Activated CD4-positive, CD25-positive, alpha-beta regulatory T cell treated with anti-CD3 and anti-CD28 coated beads, Interleukin-2, amount 50 U/mL, for 24 hours (primary cell): Measurements from ENCODE around the gene LRFN5.
"Not testable (repeated sequence)": the region's sequence is repeated elsewhere in the genome, so short reads cannot be mapped to it uniquely, and the experiment has no call there.

Experiments
- ATAC-seq, 2 donors: fragments of 150-1000 bp; cut with Tn5 transposase; one replicate each; pipeline ENCODE4 v1.10.0; 2021; ENCODE audit warnings: mild to moderate bottlenecking in 1 of 2, moderate library complexity in 1 of 2

The LRFN5 gene

DNA sequence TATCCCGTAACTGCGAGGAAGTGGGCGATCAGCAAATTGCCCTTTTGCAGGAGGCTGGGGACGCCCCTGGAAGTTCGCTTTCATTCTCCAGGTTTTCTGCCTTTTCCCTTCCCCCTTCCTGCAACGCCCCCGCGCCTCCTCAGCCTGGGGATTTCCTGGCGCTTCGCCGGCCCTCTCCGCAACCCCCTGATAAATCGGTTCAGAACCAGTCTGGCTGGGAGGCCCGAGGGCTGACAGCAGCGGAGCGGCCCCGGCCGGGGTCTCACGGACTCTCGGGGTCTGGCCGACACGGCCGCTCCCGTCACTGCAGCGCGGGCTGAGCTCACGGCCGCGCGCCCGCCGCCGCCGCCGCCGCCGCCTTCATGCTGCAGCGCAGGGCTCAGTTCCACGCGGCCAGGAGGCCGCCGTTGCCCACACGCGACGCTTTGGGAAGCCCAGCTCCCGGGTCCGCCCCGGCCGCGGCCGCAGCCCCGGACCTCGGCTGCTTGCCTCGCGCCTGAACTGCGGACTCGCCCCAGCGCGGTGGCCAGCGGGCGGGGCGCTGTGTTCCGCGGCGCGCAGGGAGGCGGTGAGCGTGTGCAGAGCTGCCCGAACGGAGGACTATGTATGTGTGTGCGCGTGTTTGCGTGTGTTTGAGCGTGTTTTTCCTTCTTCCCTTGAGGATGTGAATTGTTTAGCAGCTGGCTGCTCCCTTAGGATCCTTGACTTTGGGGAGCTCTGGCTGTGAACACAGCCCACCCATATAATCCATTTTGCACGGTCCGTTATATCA, at the start of gene LRFN5:
Gene LRFN5, plus strand, starts transcription at position 345 of the 772 bp plus-strand sequence.
- ATAC-seq = no peak

DNA sequence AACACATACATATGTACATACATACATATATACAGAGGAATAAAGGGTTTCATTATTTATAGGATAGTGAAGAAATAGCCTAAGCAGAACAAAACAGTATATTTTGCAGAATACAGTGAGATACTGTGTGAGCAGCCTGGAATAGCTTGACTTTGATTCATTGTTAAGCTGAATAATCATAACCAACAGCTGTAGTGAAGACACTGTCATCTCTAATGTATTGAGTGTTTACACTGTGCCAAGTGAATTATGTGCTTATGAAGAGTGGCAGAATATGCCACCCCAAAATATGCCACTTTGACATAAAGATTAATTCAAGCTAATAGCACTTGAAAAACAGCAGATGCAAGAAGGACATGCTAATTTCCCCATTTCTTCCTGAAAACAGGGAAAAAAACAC, 48.2 kb upstream of the LRFN5 start:
- no peak for ATAC-seq

DNA sequence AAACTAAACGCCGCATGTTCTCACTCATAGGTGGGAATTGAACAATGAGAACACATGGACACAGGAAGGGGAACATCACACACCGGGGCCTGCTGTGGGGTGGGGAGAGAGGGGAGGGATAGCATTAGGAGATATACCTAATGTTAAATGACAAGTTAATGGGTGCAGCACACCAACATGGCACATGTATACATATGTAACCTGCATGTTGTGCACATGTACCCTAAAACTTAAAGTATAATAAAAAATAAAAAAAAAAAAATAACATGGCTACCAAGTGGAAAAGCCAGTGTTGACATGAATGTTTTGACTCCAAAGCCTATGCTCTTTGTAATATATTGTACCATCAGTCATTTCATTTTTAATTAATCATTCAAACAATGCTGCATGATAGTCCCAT, 39.8 kb upstream of the LRFN5 start:
- ATAC-seq = not testable (repeated sequence)

DNA sequence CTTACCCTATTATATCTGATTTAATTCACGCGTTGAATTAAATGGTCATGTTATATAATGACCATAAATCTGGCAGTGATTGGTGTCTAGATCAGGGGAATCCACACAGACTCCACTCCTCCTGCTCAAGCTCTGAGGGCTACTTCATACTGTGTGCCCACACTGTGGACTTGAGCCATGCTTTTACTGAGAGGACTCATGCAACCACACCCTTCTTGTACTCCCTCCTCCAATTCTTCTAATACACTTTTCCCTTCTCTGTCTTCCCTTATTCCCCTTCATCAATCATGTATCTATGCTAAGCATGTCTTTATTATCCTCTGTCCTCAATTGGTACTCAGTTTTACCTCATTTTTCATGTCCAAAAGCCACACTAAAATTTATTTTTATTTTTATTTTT, 37.7 kb upstream of the LRFN5 start:
- no peak for ATAC-seq

GRCh38 chr14:41570415-41571155, 36.1 kb upstream of the LRFN5 start:
- ATAC-seq = no peak

DNA sequence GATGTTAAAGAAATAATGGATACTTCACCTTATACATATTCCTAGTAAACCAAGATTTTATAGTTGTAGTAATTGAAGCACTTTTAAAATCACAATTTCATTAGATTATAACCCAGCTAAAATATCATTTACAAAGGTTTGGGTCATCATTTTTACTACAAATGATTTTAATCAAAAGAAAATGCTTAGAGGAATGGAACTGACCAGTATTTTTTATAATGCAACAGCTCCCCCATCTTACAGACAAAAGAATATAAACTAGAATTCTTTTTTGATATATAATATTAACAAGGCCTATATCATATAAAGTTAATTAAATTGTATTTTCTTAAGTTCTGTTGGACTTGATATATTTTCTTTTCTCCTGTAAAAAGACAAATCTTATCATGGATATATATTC, 20.4 kb upstream of the LRFN5 start:
- ATAC-seq = no peak

DNA sequence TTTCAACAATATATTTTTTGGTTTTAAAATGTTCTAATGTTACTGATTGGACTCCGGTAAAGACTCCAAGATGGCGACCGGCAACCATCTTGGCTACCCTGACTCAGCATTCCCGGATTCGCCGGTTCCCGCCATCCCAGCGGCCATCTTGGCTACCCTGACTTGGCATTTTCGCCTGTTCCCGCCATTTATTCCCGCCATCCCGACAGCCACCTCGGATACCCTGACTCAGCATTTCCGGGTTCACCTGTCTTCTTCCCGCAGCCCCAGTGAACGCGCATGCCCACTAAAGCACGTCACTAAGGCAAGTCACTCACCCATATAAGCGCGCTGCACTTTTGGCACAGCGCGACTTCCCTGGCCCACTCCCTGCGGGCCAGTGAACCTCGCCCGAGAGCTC, 9.0 kb upstream of the LRFN5 start:
- no peak for ATAC-seq

- ATAC-seq = not testable (repeated sequence)
These were observed 6.8 kb upstream of the LRFN5 start for GRCh38 chr14:41599805-41600385.

- ATAC-seq = no peak
These were observed 1.8 kb upstream of the LRFN5 start for GRCh38 chr14:41604721-41605531.

GRCh38 chr14:41605550-41606281, 960 bp upstream of the LRFN5 start:
- ATAC-seq = no peak

GRCh38 chr14:41606282-41606531, 469 bp upstream of the LRFN5 start:
- no peak for ATAC-seq

DNA sequence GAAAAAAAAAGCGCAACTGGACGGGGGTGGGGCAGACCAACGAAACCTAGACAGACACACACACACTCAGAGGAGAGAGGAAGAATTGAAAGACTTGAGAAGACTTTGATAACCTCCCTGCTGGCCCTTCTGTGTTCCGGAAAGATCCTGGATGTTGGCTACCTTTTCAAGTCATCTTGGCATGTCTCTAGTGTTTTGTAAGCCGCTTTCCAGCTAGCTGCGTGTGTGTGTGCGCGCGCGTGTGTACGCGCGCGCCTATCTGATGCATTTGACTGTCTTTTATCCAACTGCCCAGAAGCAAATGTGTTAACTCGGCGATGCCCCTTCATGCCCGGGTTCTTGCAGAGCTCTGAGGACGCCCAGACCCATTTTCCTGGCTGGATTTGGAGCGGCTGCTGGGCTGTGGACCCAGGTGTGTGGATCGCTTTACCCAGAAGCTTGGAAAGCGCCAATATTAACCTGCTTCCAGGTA, 664 bp downstream of the LRFN5 start:
- no peak for ATAC-seq

DNA sequence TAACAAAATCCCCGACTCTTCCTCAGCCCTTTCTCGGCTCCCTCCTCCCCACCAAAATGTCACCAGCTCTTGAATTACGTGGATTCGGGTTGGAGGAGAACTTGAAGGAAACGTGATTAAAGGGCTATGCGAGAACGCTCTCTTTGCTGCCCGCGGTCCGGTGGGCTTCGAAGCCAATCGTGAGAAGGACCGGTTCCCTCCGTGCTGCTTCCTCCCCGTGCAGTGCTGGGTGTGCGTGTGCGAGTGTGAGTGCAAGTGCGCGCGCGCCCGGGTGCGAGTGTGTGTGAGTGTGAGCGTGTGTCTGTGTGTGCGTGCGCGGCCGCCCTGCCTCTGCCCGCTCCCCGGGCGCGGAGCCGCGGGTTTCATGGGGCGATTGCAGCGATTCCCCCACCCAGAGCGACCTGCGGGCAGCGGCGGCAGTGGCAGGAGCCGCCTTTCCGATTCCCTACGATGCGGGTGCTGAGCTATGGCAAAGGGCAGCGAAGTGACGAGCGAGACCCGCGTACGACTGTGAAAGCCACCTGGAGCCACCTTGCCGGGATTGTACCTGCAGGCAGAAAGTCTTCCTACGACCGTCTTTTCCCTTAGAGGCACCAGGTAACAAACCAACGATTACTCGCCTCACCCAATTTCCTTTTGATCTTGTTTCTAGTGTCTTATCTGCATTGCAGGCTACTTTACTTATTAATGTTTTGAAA, 1.4 kb downstream of the LRFN5 start:
- no peak for ATAC-seq

GRCh38 chr14:41608681-41609390, 2.2 kb downstream of the LRFN5 start:
- ATAC-seq = no peak

DNA sequence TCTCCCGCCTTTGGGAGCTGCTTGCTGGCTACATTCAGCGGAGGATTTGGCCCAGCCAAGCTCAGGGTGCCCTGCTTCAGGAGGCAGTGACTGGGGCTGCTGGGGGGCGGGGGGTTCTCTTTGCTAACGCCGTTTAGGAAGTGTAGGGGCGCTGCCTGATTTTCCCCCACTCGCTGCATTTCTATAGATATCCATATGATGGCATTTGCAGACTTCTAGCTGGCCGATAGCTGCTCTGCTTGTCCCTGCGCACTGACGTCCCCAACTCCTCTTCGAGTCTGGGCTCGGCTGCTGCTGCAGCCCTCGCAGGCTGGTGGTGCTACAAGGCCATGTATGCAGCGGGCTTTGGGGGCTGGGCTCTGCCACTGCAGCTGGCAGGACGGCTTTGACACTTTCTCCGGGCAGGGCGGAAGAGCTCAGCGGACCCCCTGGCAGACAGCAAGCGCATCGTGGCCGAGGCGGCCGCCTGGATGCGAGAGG, 3.1 kb downstream of the LRFN5 start:
- ATAC-seq = no peak

DNA sequence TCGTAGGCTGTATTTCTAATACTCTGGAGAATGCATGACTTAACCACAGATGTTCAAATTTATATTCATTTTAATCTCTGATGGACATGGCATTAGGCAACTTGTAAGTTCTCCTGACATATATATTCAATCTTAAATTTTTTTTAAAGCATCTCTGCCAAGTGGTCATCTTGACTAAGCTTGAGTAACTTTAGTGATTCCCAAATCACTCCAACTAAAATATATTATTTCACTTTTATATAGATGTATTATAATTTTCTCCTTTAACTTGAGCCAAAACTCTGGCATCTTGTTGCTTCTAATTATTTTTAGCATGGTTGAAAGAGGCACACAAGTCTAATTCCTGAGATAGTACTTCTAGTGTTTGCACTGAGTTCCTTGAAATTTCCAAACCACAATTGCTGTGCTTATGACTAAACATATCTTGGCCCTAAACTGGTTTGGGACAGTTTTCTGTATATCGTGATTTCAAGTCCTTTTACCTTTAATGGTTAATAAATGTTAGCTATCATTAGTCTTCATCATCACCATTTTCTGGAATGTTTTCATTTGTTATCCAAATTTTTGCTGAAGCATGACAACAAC, 8.4 kb downstream of the LRFN5 start:
- ATAC-seq = no peak

DNA sequence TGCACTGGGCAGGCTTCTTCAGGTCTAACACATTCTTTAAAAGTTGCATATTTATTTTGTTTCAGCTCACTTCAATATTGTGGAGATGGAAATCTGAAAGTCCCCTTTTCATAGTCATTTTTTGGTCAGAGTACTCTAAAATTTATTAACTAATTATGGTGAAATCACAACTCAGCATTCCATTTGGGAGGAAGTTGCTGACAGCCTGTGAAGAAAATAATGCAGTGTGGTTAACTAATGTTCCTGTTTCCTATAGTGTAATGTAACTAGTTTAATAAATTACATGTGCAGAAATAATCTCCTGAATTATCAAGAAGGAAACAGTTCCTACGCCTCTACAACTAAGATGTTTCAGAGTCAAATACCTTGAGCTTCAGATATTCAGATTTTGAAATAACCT, 17.1 kb downstream of the LRFN5 start:
- ATAC-seq = no peak

GRCh38 chr14:41629876-41630275, 23.2 kb downstream of the LRFN5 start:
- no peak for ATAC-seq

DNA sequence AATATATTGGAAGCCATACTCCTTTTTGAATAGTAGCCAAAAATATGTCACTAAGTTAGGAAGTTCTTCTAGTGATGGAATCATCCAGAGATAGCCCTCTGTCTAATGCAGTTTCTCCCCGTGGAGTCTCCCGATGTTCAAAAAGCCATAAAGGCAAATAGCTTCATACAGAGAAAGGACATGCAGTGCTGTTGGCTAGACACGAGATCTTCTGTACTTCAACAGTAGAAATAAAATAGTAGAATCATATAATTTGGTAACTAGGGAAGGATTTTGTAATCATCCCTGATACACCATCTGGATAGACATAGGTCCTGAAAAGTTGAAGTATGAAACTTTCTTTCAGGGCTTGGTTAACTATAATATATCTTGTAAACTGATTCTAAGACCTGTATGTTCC, 27.6 kb downstream of the LRFN5 start:
- ATAC-seq = no peak
